Activated T-cell treated with anti-CD3 and anti-CD28 coated beads, Interleukin-2, amount 50 U/mL, for 24 hours (primary cell): ENCODE results near the gene IGHMBP2.
A peak's percentile ranks its signal among the peaks of the same experiment; 100 is the strongest.

Experiments
- DNase-seq: peaks from one replicate; pipeline ENCODE4 v3.0.0-alpha.2; 2020
- H3K27ac Mint-ChIP-seq: 2 replicates; pipeline ENCODE4 v1.8.0; 2020; ENCODE audit warnings: mild to moderate bottlenecking, mixed read lengths
- H3K27me3 Mint-ChIP-seq: 2 replicates; pipeline ENCODE4 v1.8.0; 2020; ENCODE audit warnings: mixed read lengths
- H3K36me3 Mint-ChIP-seq: 2 replicates; pipeline ENCODE4 v1.8.0; 2020; ENCODE audit warnings: low read depth, mixed read lengths
- H3K4me1 Mint-ChIP-seq: 2 replicates; pipeline ENCODE4 v1.8.0; 2020; ENCODE audit warnings: low read depth, mixed read lengths
- H3K4me3 Mint-ChIP-seq: 2 replicates; pipeline ENCODE4 v1.8.0; 2020; ENCODE audit warnings: mild to moderate bottlenecking, moderate library complexity, mixed read lengths
- H3K9me3 Mint-ChIP-seq: 2 replicates; pipeline ENCODE4 v1.8.0; 2020; ENCODE audit warnings: mixed read lengths

The IGHMBP2 gene

GRCh38 chr11:68936676-68937620 is 33.3 kb downstream of the IGHMBP2 start:
- no peak for DNase-seq
- peaks cover 84% of the 10 kb centered on the region for H3K36me3 Mint-ChIP-seq
- no peak overlapping the region for H3K4me3 Mint-ChIP-seq
- H3K27me3 Mint-ChIP-seq = no peaks in the 10 kb centered on the region
- no peak overlapping the region for H3K27ac Mint-ChIP-seq
- no peaks in the 10 kb centered on the region for H3K4me1 Mint-ChIP-seq
- H3K9me3 Mint-ChIP-seq = no peaks in the 10 kb centered on the region

GRCh38 chr11:68938088-68938487 is 34.4 kb downstream of the IGHMBP2 start:
- DNase-seq = no peak
- H3K36me3 Mint-ChIP-seq = peaks cover 78% of the 10 kb centered on the region
- no peaks in the 10 kb centered on the region for H3K27me3 Mint-ChIP-seq
- no peak overlapping the region for H3K4me3 Mint-ChIP-seq
- no peaks in the 10 kb centered on the region for H3K9me3 Mint-ChIP-seq
- H3K4me1 Mint-ChIP-seq = no peaks in the 10 kb centered on the region
- H3K27ac Mint-ChIP-seq = no peak overlapping the region

GRCh38 chr11:68938816-68939582 is 35.3 kb downstream of the IGHMBP2 start:
- no peaks in the 10 kb centered on the region for H3K27me3 Mint-ChIP-seq
- no peak overlapping the region for H3K4me3 Mint-ChIP-seq
- H3K27ac Mint-ChIP-seq = peak overlapping the region; percentile 28
- H3K36me3 Mint-ChIP-seq = peaks cover 72% of the 10 kb centered on the region
- H3K4me1 Mint-ChIP-seq = no peaks in the 10 kb centered on the region
- no peaks in the 10 kb centered on the region for H3K9me3 Mint-ChIP-seq
- DNase-seq = no peak

- H3K4me1 Mint-ChIP-seq = no peaks in the 10 kb centered on the region
- no peaks in the 10 kb centered on the region for H3K9me3 Mint-ChIP-seq
- H3K36me3 Mint-ChIP-seq = peaks cover 65% of the 10 kb centered on the region
- H3K4me3 Mint-ChIP-seq = no peak overlapping the region
- no peak overlapping the region for H3K27ac Mint-ChIP-seq
- no peak for DNase-seq
- no peaks in the 10 kb centered on the region for H3K27me3 Mint-ChIP-seq
Observed at GRCh38 chr11:68939583-68940555, 36.2 kb downstream of the IGHMBP2 start.

- Mint-ChIP-seq H3K9me3 (no peaks in the 10 kb centered on the region), H3K4me3 (no peak overlapping the region), H3K4me1 (peaks cover 1% of the 10 kb centered on the region), H3K27ac (no peak overlapping the region), H3K27me3 (no peaks in the 10 kb centered on the region), H3K36me3 (peaks cover 56% of the 10 kb centered on the region)
- DNase-seq = no peak
Observed at GRCh38 chr11:68940651-68941323, 37.1 kb downstream of the IGHMBP2 start.

- Mint-ChIP-seq H3K36me3 (peaks cover 49% of the 10 kb centered on the region), H3K4me3 (no peak overlapping the region), H3K9me3 (no peaks in the 10 kb centered on the region), H3K27me3 (no peaks in the 10 kb centered on the region), H3K27ac (no peak overlapping the region), H3K4me1 (peaks cover 2% of the 10 kb centered on the region)
- DNase-seq = no peak
Observed at GRCh38 chr11:68941324-68942094, 37.8 kb downstream of the IGHMBP2 start.

- H3K27ac Mint-ChIP-seq = no peak overlapping the region
- H3K4me1 Mint-ChIP-seq = peaks cover 2% of the 10 kb centered on the region
- H3K27me3 Mint-ChIP-seq = no peaks in the 10 kb centered on the region
- no peak overlapping the region for H3K4me3 Mint-ChIP-seq
- H3K36me3 Mint-ChIP-seq = peaks cover 43% of the 10 kb centered on the region
- no peak for DNase-seq
- no peaks in the 10 kb centered on the region for H3K9me3 Mint-ChIP-seq
Observed at GRCh38 chr11:68942095-68942620, 38.5 kb downstream of the IGHMBP2 start.

GRCh38 chr11:68942751-68943271 is 39.1 kb downstream of the IGHMBP2 start:
- peaks cover 2% of the 10 kb centered on the region for H3K4me1 Mint-ChIP-seq

GRCh38 chr11:68946416-68947090 is 42.9 kb downstream of the IGHMBP2 start:
- no peaks in the 10 kb centered on the region for H3K9me3 Mint-ChIP-seq
- H3K27ac Mint-ChIP-seq = no peak overlapping the region
- H3K36me3 Mint-ChIP-seq = peaks cover 2% of the 10 kb centered on the region
- no peak overlapping the region for H3K4me3 Mint-ChIP-seq
- H3K4me1 Mint-ChIP-seq = peaks cover 2% of the 10 kb centered on the region
- no peaks in the 10 kb centered on the region for H3K27me3 Mint-ChIP-seq
- DNase-seq = no peak

More at GRCh38 chr11:68942751-68943271, 39.1 kb downstream of the IGHMBP2 start:
- Mint-ChIP-seq H3K4me3 (no peak overlapping the region), H3K9me3 (no peaks in the 10 kb centered on the region), H3K36me3 (peaks cover 37% of the 10 kb centered on the region), H3K27me3 (no peaks in the 10 kb centered on the region), H3K27ac (no peak overlapping the region)
- no peak for DNase-seq

- Mint-ChIP-seq H3K4me3 (no peak overlapping the region), H3K4me1 (peaks cover 2% of the 10 kb centered on the region), H3K9me3 (no peaks in the 10 kb centered on the region), H3K36me3 (no peaks in the 10 kb centered on the region), H3K27ac (no peak overlapping the region), H3K27me3 (no peaks in the 10 kb centered on the region)
- no peak for DNase-seq
Observed at GRCh38 chr11:68947151-68947550, 43.5 kb downstream of the IGHMBP2 start.

- Mint-ChIP-seq H3K36me3 (no peaks in the 10 kb centered on the region), H3K4me1 (peaks cover 2% of the 10 kb centered on the region), H3K9me3 (no peaks in the 10 kb centered on the region), H3K27me3 (no peaks in the 10 kb centered on the region), H3K4me3 (no peak overlapping the region), H3K27ac (no peak overlapping the region)
- DNase-seq = no peak
Observed at GRCh38 chr11:68948496-68948895, 44.8 kb downstream of the IGHMBP2 start.

GRCh38 chr11:68948935-68949334 is 45.2 kb downstream of the IGHMBP2 start:
- H3K27me3 Mint-ChIP-seq = no peaks in the 10 kb centered on the region
- no peak overlapping the region for H3K27ac Mint-ChIP-seq
- H3K9me3 Mint-ChIP-seq = no peaks in the 10 kb centered on the region
- no peaks in the 10 kb centered on the region for H3K36me3 Mint-ChIP-seq
- H3K4me1 Mint-ChIP-seq = peaks cover 2% of the 10 kb centered on the region
- DNase-seq = no peak
- no peak overlapping the region for H3K4me3 Mint-ChIP-seq
